Measurements from ENCODE around the gene HOMER2. TPM values are rescaled to one million over a fixed set of nuclear protein-coding genes. Genes with fewer than 3 reads are reported as not detected.

HOMER2 gene
- total and polyA plus RNA-seq, 2 experiments from 2014 or later, result 10.8 to 23.9 TPM

DNA sequence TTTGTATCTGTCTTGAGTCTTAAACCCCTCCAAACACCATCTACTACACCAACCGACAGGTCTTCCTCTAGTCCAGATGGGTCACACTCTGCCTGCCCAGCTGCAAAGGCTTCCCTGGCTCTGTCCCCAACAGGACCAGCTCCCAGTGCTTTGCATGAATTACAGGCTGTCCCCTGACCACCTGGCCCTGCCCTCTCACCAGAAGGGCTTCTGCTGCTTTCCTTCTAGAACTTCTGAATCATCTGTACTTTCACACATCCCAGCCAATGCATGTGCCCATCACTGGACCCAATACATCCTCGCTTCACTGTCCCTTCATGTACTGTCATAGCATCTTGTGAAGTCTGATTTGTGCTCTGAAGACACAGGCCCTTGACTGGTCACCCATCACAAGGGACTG, 53.6 kb downstream of the HOMER2 start:
- no peaks in the 10 kb centered on the region for H3K36me3 Mint-ChIP-seq (ENCODE audit: low read depth)
- H3K27ac Mint-ChIP-seq, result no peak overlapping the region
- Histone ChIP-seq H3K4me2 (no peak overlapping the region), H3K27me3 (ENCODE audit: insufficient read depth) (no peaks in the 10 kb centered on the region), H3K4me3 (no peak overlapping the region), H3K36me3 (ENCODE audit: insufficient read depth) (no peaks in the 10 kb centered on the region), H3F3A (replicated peaks; ENCODE audit: low read depth) (no peaks in the 10 kb centered on the region), H3K27ac (ENCODE audit: low read depth) (no peak overlapping the region), H3K79me2 (replicated peaks; ENCODE audit: insufficient read depth) (no peaks in the 10 kb centered on the region), H3K9me2 (ENCODE audit: insufficient read depth) (no peaks in the 10 kb centered on the region), H2AFZ (no peak overlapping the region), H4K20me1 (replicated peaks; ENCODE audit: insufficient read depth) (no peaks in the 10 kb centered on the region), H3K4me1 (ENCODE audit: insufficient read depth) (peaks cover 5% of the 10 kb centered on the region; the same call in 1 of the 2 replicates)
- H3K27me3 Mint-ChIP-seq (ENCODE audit: insufficient read depth, low read depth, poor library complexity), result no peaks in the 10 kb centered on the region
- ATAC-seq, result no peak
- TF ChIP-seq ZNF114 (CRISPR knock-in tag; IDR thresholded peaks at IDR 0.05) (no peak), NANOG (IDR thresholded peaks at IDR 0.05; ENCODE audit: borderline replicate concordance) (no peak), CREB1 (CRISPR knock-in tag; IDR thresholded peaks at IDR 0.05; ENCODE audit: low read depth) (no peak), ETS1 (IDR thresholded peaks at IDR 0.05) (no peak), JUNB (IDR thresholded peaks at IDR 0.05; ENCODE audit: unreplicated experiment) (no peak), ZNF331 (CRISPR knock-in tag; IDR thresholded peaks at IDR 0.05; ENCODE audit: low read depth) (no peak), EZH2phosphoT487 (IDR thresholded peaks at IDR 0.05; ENCODE audit: unreplicated experiment) (no peak), EZH2 (IDR thresholded peaks at IDR 0.05; ENCODE audit: low read depth, unreplicated experiment) (no peak), STAT1 (IDR thresholded peaks at IDR 0.05; ENCODE audit: unreplicated experiment) (no peak), POLR2AphosphoS5 (IDR thresholded peaks at IDR 0.05; ENCODE audit: low read depth) (no peak)
- TF ChIP-seq, protein P1, sequence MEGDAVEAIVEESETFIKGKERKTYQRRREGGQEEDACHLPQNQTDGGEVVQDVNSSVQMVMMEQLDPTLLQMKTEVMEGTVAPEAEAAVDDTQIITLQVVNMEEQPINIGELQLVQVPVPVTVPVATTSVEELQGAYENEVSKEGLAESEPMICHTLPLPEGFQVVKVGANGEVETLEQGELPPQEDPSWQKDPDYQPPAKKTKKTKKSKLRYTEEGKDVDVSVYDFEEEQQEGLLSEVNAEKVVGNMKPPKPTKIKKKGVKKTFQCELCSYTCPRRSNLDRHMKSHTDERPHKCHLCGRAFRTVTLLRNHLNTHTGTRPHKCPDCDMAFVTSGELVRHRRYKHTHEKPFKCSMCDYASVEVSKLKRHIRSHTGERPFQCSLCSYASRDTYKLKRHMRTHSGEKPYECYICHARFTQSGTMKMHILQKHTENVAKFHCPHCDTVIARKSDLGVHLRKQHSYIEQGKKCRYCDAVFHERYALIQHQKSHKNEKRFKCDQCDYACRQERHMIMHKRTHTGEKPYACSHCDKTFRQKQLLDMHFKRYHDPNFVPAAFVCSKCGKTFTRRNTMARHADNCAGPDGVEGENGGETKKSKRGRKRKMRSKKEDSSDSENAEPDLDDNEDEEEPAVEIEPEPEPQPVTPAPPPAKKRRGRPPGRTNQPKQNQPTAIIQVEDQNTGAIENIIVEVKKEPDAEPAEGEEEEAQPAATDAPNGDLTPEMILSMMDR (conservative IDR thresholded peaks at IDR 0.05; ENCODE audit: low read depth in 2 of 2), result no peak
- TF ChIP-seq, protein P2, sequence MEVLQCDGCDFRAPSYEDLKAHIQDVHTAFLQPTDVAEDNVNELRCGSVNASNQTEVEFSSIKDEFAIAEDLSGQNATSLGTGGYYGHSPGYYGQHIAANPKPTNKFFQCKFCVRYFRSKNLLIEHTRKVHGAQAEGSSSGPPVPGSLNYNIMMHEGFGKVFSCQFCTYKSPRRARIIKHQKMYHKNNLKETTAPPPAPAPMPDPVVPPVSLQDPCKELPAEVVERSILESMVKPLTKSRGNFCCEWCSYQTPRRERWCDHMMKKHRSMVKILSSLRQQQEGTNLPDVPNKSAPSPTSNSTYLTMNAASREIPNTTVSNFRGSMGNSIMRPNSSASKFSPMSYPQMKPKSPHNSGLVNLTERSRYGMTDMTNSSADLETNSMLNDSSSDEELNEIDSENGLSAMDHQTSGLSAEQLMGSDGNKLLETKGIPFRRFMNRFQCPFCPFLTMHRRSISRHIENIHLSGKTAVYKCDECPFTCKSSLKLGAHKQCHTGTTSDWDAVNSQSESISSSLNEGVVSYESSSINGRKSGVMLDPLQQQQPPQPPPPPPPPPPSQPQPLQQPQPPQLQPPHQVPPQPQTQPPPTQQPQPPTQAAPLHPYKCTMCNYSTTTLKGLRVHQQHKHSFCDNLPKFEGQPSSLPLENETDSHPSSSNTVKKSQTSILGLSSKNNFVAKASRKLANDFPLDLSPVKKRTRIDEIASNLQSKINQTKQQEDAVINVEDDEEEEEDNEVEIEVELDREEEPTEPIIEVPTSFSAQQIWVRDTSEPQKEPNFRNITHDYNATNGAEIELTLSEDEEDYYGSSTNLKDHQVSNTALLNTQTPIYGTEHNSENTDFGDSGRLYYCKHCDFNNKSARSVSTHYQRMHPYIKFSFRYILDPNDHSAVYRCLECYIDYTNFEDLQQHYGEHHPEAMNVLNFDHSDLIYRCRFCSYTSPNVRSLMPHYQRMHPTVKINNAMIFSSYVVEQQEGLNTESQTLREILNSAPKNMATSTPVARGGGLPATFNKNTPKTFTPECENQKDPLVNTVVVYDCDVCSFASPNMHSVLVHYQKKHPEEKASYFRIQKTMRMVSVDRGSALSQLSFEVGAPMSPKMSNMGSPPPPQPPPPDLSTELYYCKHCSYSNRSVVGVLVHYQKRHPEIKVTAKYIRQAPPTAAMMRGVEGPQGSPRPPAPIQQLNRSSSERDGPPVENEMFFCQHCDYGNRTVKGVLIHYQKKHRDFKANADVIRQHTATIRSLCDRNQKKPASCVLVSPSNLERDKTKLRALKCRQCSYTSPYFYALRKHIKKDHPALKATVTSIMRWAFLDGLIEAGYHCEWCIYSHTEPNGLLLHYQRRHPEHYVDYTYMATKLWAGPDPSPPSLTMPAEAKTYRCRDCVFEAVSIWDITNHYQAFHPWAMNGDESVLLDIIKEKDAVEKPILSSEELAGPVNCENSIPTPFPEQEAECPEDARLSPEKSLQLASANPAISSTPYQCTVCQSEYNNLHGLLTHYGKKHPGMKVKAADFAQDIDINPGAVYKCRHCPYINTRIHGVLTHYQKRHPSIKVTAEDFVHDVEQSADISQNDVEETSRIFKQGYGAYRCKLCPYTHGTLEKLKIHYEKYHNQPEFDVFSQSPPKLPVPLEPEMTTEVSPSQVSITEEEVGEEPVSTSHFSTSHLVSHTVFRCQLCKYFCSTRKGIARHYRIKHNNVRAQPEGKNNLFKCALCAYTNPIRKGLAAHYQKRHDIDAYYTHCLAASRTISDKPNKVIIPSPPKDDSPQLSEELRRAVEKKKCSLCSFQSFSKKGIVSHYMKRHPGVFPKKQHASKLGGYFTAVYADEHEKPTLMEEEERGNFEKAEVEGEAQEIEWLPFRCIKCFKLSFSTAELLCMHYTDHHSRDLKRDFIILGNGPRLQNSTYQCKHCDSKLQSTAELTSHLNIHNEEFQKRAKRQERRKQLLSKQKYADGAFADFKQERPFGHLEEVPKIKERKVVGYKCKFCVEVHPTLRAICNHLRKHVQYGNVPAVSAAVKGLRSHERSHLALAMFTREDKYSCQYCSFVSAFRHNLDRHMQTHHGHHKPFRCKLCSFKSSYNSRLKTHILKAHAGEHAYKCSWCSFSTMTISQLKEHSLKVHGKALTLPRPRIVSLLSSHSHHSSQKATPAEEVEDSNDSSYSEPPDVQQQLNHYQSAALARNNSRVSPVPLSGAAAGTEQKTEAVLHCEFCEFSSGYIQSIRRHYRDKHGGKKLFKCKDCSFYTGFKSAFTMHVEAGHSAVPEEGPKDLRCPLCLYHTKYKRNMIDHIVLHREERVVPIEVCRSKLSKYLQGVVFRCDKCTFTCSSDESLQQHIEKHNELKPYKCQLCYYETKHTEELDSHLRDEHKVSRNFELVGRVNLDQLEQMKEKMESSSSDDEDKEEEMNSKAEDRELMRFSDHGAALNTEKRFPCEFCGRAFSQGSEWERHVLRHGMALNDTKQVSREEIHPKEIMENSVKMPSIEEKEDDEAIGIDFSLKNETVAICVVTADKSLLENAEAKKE (CRISPR knock-in tag; IDR thresholded peaks at IDR 0.05), result no peak
- H3K4me1 Mint-ChIP-seq, result peaks cover 16% of the 10 kb centered on the region
- H3K9me3 Mint-ChIP-seq, result no peaks in the 10 kb centered on the region
- no peak for DNase-seq (ENCODE audit: low spot score)
- no peak overlapping the region for H3K4me3 Mint-ChIP-seq

All from GM23338 (cell line).